Measurements from ENCODE around the gene NUP98.

The NUP98 gene

GRCh38 chr11:3723014-3723708 is 74.2 kb downstream of the NUP98 start:
- no peak for DNase-seq

GRCh38 chr11:3722100-3722499 is 75.3 kb downstream of the NUP98 start:
- no peak for DNase-seq

GRCh38 chr11:3720997-3721396 is 76.4 kb downstream of the NUP98 start:
- DNase-seq: no peak

- DNase-seq: no peak
Observed at GRCh38 chr11:3712274-3712673, 85.1 kb downstream of the NUP98 start.

- no peak for DNase-seq
Observed at GRCh38 chr11:3710485-3711259, 86.7 kb downstream of the NUP98 start.

GRCh38 chr11:3709977-3710376 is 87.4 kb downstream of the NUP98 start:
- DNase-seq: no peak

- no peak for DNase-seq
Observed at GRCh38 chr11:3707176-3707575, 90.2 kb downstream of the NUP98 start.

GRCh38 chr11:3703383-3703782 is 94.0 kb downstream of the NUP98 start:
- no peak for DNase-seq

GRCh38 chr11:3700910-3701309 is 96.4 kb downstream of the NUP98 start:
- no peak for DNase-seq

- no peak for DNase-seq
Observed at GRCh38 chr11:3700410-3700809, 96.9 kb downstream of the NUP98 start.

GRCh38 chr11:3686751-3687150 is 110.6 kb downstream of the NUP98 start:
- DNase-seq: no peak

GRCh38 chr11:3685923-3686322 is 111.4 kb downstream of the NUP98 start:
- no peak for DNase-seq

GRCh38 chr11:3684819-3685172 is 112.6 kb downstream of the NUP98 start:
- no peak for DNase-seq

GRCh38 chr11:3684129-3684818 is 113.1 kb downstream of the NUP98 start:
- DNase-seq: no peak

GRCh38 chr11:3683039-3683438 is 114.3 kb downstream of the NUP98 start:
- no peak for DNase-seq

- no peak for DNase-seq
Observed at GRCh38 chr11:3679077-3679476, 118.3 kb downstream of the NUP98 start.

GRCh38 chr11:3675971-3676370 is 121.4 kb downstream of the NUP98 start:
- no peak for DNase-seq

GRCh38 chr11:3674189-3674588 is 123.2 kb downstream of the NUP98 start:
- DNase-seq: no peak

- DNase-seq: peak; percentile 97 to 98
Observed at GRCh38 chr11:3671334-3672254, 125.8 kb downstream of the NUP98 start, which contains the start of gene CHRNA10. CHRNA10 (minus strand) TSS chr11:3671384; CDS start chr11:3671312, 72 bp downstream.

- DNase-seq: no peak
Observed at GRCh38 chr11:3669742-3670183, 127.6 kb downstream of the NUP98 start.

GRCh38 chr11:3669128-3669527 is 128.2 kb downstream of the NUP98 start:
- DNase-seq: no peak

GRCh38 chr11:3667149-3668035 is 130.0 kb downstream of the NUP98 start:
- no peak for DNase-seq
